GM12875 (cell line): ENCODE results near the gene PEA15.

Experiments
- H3K4me3 ChIP-seq: one replicate; pipeline ENCODE4 v1.5.1; 2011; ENCODE audit warnings: low read depth, low read length, control low read depth
- TF ChIP-seq, protein P1 (sequence below): IDR thresholded peaks from 2 replicates; pipeline ENCODE4 v1.5.1; 2011; ENCODE audit warnings: low read depth, mild to moderate bottlenecking, control low read depth, inconsistent platforms, low read length, moderate library complexity, borderline replicate concordance; ENCODE audit not compliant: insufficient read depth

Gene PEA15

DNA sequence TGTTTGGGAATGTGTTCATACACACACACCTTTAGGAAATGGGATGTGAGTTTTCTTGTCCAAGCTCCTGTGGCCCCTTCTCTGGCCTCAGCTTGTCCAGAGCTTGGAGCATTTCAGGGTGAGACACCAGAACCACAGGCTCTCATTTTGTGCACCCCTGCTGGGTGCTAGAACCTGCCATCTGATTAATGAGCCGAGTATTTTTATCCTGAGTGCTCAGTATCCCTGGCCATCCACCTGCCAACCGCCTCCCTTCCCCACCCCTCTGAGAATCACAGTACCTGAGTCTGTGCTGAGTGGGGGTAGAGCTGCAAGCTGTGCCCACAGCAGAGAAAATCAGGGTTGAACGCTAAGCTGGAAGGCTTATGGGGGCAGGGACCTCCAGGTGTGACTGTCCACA, 13.4 kb upstream of the PEA15 start:
- TF ChIP-seq, protein P1, sequence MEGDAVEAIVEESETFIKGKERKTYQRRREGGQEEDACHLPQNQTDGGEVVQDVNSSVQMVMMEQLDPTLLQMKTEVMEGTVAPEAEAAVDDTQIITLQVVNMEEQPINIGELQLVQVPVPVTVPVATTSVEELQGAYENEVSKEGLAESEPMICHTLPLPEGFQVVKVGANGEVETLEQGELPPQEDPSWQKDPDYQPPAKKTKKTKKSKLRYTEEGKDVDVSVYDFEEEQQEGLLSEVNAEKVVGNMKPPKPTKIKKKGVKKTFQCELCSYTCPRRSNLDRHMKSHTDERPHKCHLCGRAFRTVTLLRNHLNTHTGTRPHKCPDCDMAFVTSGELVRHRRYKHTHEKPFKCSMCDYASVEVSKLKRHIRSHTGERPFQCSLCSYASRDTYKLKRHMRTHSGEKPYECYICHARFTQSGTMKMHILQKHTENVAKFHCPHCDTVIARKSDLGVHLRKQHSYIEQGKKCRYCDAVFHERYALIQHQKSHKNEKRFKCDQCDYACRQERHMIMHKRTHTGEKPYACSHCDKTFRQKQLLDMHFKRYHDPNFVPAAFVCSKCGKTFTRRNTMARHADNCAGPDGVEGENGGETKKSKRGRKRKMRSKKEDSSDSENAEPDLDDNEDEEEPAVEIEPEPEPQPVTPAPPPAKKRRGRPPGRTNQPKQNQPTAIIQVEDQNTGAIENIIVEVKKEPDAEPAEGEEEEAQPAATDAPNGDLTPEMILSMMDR = no peak

DNA sequence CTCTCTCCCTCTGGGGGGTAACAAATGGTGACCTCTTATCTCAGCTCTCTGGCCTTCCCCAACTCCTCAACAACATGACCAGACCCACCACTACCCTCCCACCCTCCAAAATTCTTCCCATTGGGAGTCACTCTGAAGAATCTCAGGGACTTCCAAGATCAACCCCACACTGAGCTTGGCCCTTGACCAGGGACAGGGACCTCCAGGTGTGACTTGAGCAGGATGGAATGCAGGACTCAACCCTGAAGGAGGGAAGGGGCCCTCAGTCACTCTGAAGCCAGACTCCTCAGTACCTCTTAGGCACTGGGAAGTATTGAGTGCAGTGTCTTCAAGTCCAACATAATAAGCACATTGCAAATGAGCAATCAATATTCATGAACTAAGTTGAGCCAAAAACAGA, 12.9 kb upstream of the PEA15 start:
- H3K4me3 ChIP-seq = no peak overlapping the region
- TF ChIP-seq, protein P1 = no peak

More for the DNA sequence above, 13.4 kb upstream of the PEA15 start:
- no peak overlapping the region for H3K4me3 ChIP-seq

DNA sequence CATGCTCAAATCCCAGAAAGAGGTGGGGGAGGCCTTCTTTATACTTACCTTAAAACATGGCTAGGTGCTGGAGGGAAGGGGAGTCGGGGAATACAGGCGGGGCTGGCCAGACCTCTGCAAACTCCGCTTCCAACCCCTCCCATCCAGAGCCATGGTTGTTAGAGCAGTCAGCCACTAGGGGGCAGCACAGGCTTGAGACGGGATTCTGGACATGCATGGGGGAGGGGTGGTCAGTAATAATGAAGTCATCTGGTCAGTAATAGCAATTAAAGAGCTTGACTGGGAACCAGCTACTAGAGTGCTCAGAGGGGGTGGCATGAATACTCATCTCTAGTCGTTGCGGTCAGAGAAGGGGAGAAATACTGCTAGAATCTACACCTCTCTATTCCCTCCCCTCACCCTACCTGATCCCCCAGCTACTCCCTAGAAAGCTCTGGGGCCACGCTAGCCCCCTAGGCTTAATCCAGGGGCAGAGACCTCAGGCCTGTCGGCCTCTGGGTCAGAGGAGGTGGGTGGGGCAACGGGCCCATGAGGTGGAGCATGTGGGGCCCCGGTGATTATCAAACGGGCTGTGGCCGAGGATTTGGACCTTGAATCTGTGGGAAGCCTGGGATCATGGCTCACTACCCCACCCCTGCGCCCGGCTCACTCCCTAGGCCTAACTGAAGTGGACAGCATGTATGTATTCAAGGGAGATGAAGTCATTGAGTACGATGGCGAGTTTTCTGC, 11.9 kb upstream of the PEA15 start:
- no peak overlapping the region for H3K4me3 ChIP-seq
- TF ChIP-seq, protein P1 = peak; percentile 92

DNA sequence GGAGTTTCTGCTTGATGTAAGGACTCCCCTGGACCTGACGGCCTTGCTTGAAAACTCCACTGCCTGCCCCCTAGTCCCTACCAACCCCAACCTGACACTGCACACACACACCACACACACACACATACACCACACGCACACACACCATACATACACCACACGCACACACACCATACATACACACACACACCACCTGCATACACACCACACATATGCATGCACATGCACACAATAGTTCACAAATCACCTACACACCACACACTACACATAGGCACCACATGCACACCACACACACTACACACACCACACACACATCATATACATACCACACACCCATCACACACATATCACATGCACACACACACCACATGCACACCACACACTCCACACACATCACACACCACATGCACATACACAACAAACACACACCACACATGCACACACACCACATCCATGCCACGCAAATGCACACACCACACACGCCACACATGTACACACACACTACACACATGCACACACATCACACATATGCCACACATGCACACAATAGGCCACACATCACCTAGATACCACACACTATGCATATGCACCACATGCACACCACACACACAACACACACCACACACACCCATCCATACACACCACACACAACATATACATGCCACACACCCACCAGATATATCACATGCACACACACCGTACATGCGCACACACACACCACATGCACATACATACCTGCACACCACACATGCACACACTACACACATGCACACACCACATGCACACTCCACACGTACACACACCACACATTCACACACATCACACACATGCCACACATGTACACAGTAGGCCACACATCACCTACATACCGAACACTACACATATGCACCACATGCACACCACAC, 11.1 kb upstream of the PEA15 start:
- no peak overlapping the region for H3K4me3 ChIP-seq
- TF ChIP-seq, protein P1 = no peak

DNA sequence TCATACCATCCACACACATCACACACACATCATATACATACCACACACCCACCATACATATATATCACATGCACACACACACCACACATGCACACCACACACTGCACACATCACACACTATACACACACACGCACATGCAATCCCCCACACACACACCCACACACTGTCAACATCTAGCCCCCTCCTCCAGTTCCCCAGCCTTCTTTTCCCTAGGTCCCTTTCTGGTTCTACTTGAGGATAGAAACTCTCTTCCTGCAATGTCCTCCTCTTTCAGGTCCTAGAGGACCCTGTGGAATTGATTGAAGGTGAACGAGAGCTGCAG, 10.5 kb upstream of the PEA15 start:
- TF ChIP-seq, protein P1 = no peak
- H3K4me3 ChIP-seq = no peak overlapping the region

DNA sequence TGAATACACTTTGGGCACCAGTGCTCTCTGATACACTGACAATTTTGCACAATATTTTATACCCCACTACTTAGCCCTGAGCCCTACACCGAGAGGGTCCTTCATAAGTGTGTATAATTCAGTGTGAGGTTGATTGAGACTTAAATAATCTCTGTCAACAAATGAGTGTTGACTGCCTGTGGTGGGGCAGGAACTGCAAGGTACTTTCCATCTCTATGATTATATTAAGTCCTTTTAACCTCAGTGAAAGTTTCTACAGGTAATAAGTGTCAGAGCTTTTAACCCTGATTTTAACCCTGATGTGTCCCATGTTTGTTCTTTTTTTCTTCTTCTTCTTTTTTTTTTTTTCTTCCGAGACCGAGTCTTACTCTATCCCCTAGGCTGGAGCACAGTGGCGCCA, 9.0 kb upstream of the PEA15 start:
- TF ChIP-seq, protein P1 = no peak
- no peak overlapping the region for H3K4me3 ChIP-seq
